SKM-1 (cell line): Measurements from ENCODE around the gene SLC37A1.

Experiments
- DNase-seq: peaks from one replicate; lab custom pipeline; 2025; ENCODE audit not compliant: unreplicated experiment; lab: John Stamatoyannopoulos, UW

The SLC37A1 gene

GRCh38 chr21:42591170-42591869, 77.7 kb downstream of the SLC37A1 start:
- DNase-seq = no peak

GRCh38 chr21:42592156-42592820, 78.6 kb downstream of the SLC37A1 start:
- DNase-seq = no peak

- peak; percentile 6 for DNase-seq
Measured at GRCh38 chr21:42593007-42593814, 79.6 kb downstream of the SLC37A1 start.

DNA sequence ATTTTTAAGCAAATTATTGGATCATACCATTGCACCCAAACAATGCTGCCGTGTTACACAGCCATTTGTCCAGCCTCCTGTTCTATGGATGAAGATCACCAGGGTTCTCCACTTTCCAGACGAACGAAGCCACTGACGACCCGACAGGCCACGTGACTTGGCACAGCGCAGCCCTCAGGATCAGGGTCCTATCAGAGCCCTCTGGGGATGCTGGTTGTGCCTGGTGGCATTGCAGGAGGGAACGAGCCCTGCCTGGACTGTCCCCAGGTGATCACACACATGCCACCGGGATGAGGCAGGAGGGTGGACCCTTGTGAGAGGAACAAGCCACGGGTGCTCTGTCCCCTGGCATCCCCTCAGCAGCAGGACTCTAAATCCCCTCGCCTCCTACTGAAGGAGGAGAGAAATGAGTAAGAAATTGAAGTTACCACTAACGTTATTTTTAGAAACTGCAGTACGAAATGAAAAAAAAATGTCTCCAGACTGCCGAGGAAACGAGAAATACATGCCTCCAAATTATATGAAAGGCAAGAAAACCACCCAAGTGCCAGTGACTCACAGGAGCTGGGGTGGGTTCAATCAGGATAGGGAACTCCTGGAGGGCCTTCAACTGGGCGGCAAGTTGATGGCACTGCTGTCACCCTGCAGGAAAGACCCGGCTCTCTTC, 81.1 kb downstream of the SLC37A1 start:
- DNase-seq = no peak

GRCh38 chr21:42595283-42596187, 81.9 kb downstream of the SLC37A1 start:
- no peak for DNase-seq

- DNase-seq = no peak
Measured at GRCh38 chr21:42596657-42597056, 83.0 kb downstream of the SLC37A1 start.

GRCh38 chr21:42597487-42598158, 84.0 kb downstream of the SLC37A1 start:
- DNase-seq = no peak

- no peak for DNase-seq
Measured at GRCh38 chr21:42598159-42598735, 84.6 kb downstream of the SLC37A1 start.

- no peak for DNase-seq
Measured at GRCh38 chr21:42599486-42599885, 85.8 kb downstream of the SLC37A1 start.

DNA sequence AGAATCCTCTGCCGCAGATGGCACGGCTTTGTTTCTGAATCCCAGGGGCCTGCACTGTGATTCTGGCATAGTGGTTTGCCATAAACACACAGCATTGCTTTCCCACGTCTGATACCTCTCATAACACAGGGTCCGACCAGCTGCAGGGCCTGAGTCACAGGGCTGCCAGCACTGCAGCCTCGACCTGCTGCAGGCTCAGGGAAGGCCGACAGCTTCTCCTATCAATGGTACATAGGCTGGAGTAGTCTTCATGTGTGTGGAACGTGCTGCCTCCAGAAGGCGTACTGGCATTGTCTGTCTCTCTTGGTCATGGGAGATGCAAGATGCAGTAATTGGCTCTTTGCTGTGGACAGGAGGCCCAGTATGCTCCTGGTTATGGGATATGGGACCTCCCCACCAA, 86.3 kb downstream of the SLC37A1 start:
- DNase-seq = no peak

GRCh38 chr21:42601656-42602055, 88.0 kb downstream of the SLC37A1 start:
- no peak for DNase-seq

DNA sequence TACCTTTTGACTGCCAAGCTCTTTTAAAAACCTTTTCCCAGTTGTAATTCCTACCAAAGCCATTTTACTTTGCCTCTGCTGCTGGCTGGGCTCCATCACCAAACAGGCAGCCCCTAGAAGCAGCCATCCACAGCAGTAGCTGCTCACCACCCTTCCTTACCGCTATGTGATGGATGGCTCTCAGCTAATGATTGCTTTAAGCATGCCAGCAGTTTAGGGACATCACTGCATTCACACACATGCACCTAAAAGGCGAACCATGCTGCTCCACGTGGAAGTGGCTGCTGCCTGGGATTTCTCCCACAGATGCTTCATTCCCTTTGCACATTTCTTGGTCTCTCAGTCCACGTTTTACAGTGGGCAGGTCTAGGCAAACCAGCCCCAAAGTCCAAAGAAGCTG, 93.5 kb downstream of the SLC37A1 start:
- no peak for DNase-seq

- DNase-seq = no peak
Measured at GRCh38 chr21:42607525-42608102, 94.0 kb downstream of the SLC37A1 start.

GRCh38 chr21:42608446-42608845, 94.8 kb downstream of the SLC37A1 start:
- DNase-seq = no peak

GRCh38 chr21:42609811-42610210, 96.2 kb downstream of the SLC37A1 start:
- DNase-seq = no peak

DNA sequence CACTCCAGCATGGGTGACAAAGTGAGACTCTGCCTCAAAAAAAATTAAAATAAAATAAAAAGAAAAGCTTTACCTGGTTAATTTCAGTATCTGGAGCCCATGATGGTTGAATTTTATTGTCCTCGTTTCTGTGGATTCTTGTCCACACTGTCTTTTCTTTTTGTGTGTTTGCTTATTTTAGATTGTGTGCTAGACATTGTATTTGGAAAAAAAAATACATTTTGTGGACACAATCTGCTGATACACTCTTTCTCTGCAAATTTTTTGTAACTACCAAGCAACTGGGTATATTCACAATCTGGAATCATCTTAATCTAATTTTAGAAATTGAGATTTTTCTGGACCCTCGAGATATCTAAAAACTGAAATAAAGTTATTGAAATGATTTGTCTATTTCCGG, 98.2 kb downstream of the SLC37A1 start:
- DNase-seq = no peak

DNA sequence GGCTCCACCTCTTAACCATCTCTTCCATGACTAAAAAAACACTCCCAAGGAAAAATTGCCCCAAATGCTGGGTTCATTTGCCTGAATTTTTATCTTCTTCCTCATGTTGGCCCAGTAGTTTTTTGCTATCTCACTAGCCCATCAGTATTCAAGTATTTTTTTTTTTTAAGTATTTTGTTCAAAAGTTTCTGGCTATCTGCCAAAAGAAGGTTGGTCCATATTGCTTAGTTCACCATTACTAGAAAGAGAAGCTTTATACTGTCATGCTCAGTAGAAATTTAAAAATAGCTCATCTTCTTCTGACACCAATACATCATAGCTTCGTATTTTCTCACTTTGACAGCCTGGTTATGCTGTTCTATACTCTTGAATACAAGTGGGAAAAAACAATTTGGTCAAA, 98.7 kb downstream of the SLC37A1 start:
- DNase-seq = no peak

GRCh38 chr21:42613756-42614155, 100.1 kb downstream of the SLC37A1 start:
- DNase-seq = no peak

GRCh38 chr21:42614396-42614795, 100.7 kb downstream of the SLC37A1 start:
- no peak for DNase-seq
